HL-60/S4 treated with retinoic acid at 250 ng/mL for 4 days and 3 days (cell line): ENCODE measurements around the gene FPGT.
"Not testable (repeated sequence)": the region's sequence is repeated elsewhere in the genome, so short reads cannot be mapped to it uniquely, and the experiment has no call there.

Source experiments
- in situ Hi-C: fragments of 300-500 bp; cut with MboI; formaldehyde crosslinking; loops from 2 replicates; pipeline ENCODE4 v1.7.0; 2022; ENCODE audit warnings: low sequenced_read_pairs

FPGT gene

GRCh38 chr1:74197657-74198552 lies at the start of gene FPGT, which contains the start of gene LRRIQ3:
FPGT (plus strand) TSS chr1:74198242; CDS start chr1:74198279, 37 bp downstream.
LRRIQ3 (minus strand) TSS chr1:74198176; CDS start chr1:74183684, 14,492 bp downstream.
- in situ Hi-C loops: no loop called here

- in situ Hi-C loops: no loop called here
Measured at GRCh38 chr1:74160046-74160445, 38.0 kb upstream of the FPGT start.

GRCh38 chr1:74161497-74161896 lies 36.5 kb upstream of the FPGT start:
- in situ Hi-C loops: no loop called here

GRCh38 chr1:74162333-74162732 lies 35.7 kb upstream of the FPGT start:
- in situ Hi-C loops: no loop called here

GRCh38 chr1:74174423-74174822 lies 23.6 kb upstream of the FPGT start:
- in situ Hi-C loops: not testable (repeated sequence)

- in situ Hi-C loops: no loop called here
Measured at GRCh38 chr1:74180490-74180889, 17.6 kb upstream of the FPGT start.

GRCh38 chr1:74193908-74194307 lies 4.1 kb upstream of the FPGT start:
- in situ Hi-C loops: no loop called here

- in situ Hi-C loops: no loop called here
Measured at GRCh38 chr1:74195339-74195738, 2.7 kb upstream of the FPGT start.

- in situ Hi-C loops: no loop called here
Measured at GRCh38 chr1:74197255-74197654, 787 bp upstream of the FPGT start.

GRCh38 chr1:74199504-74199903 lies 1.5 kb downstream of the FPGT start:
- in situ Hi-C loops: no loop called here

- in situ Hi-C loops: no loop called here
Measured at GRCh38 chr1:74205266-74205665, 7.2 kb downstream of the FPGT start.

- in situ Hi-C loops: no loop called here
Measured at GRCh38 chr1:74215229-74215628, 17.2 kb downstream of the FPGT start.

GRCh38 chr1:74222701-74223100 lies 24.7 kb downstream of the FPGT start:
- in situ Hi-C loops: no loop called here

- in situ Hi-C loops: no loop called here
Measured at GRCh38 chr1:74223453-74223852, 25.4 kb downstream of the FPGT start.

GRCh38 chr1:74235153-74235552 lies 37.1 kb downstream of the FPGT start, which contains the start of gene TNNI3K:
TNNI3K (plus strand) TSS chr1:74235387; CDS start chr1:74235452, 65 bp downstream.
- in situ Hi-C loops: no loop called here

GRCh38 chr1:74236440-74236839 lies 38.4 kb downstream of the FPGT start:
- in situ Hi-C loops: no loop called here

- in situ Hi-C loops: no loop called here
Measured at GRCh38 chr1:74237035-74237434, 39.0 kb downstream of the FPGT start.

- in situ Hi-C loops: no loop called here
Measured at GRCh38 chr1:74237787-74238186, 39.7 kb downstream of the FPGT start.

- in situ Hi-C loops: no loop called here
Measured at GRCh38 chr1:74245168-74245772, 47.2 kb downstream of the FPGT start.

- in situ Hi-C loops: no loop called here
Measured at GRCh38 chr1:74246315-74246714, 48.3 kb downstream of the FPGT start.

GRCh38 chr1:74247881-74248528 lies 50.0 kb downstream of the FPGT start:
- in situ Hi-C loops: no loop called here
